Nephron (organoid): ENCODE results near the gene ATP6V0E2.
"Not testable (repeated sequence)": the region's sequence is repeated elsewhere in the genome, so short reads cannot be mapped to it uniquely, and the experiment has no call there.

Experiments used
- H3K27ac Mint-ChIP-seq, 3 experiments: 2 replicates each; pipeline ENCODE4 v1.8.0; 2020; ENCODE audit warnings: mixed read lengths in 3 of 3, mild to moderate bottlenecking in 2 of 3, moderate library complexity in 1 of 3
- H3K27me3 Mint-ChIP-seq: 2 replicates; pipeline ENCODE4 v1.8.0; 2021; ENCODE audit warnings: low read depth, mild to moderate bottlenecking, moderate library complexity, mixed read lengths
- H3K36me3 Mint-ChIP-seq: 2 replicates; pipeline ENCODE4 v1.8.0; 2020; ENCODE audit warnings: low read depth, mixed read lengths
- H3K4me1 Mint-ChIP-seq: 2 replicates; pipeline ENCODE4 v1.8.0; 2020; ENCODE audit warnings: mixed read lengths
- H3K4me3 Mint-ChIP-seq, 3 experiments: 2 replicates each; pipeline ENCODE4 v1.8.0; 2020; ENCODE audit warnings: mild to moderate bottlenecking in 3 of 3, mixed read lengths in 3 of 3, moderate library complexity in 2 of 3
- H3K9me3 Mint-ChIP-seq: 2 replicates; pipeline ENCODE4 v1.8.0; 2020; ENCODE audit warnings: mixed read lengths

The ATP6V0E2 gene

GRCh38 chr7:149907776-149908376 lies 34.1 kb downstream of the ATP6V0E2 start:
- H3K4me1 Mint-ChIP-seq, H3K27ac Mint-ChIP-seq, H3K36me3 Mint-ChIP-seq, H3K9me3 Mint-ChIP-seq, H3K4me3 Mint-ChIP-seq, H3K27me3 Mint-ChIP-seq: not testable (repeated sequence)

- H3K36me3 Mint-ChIP-seq, H3K9me3 Mint-ChIP-seq, H3K27ac Mint-ChIP-seq, H3K27me3 Mint-ChIP-seq, H3K4me1 Mint-ChIP-seq, H3K4me3 Mint-ChIP-seq: not testable (repeated sequence)
Observed at GRCh38 chr7:149910219-149910618, 36.5 kb downstream of the ATP6V0E2 start.

DNA sequence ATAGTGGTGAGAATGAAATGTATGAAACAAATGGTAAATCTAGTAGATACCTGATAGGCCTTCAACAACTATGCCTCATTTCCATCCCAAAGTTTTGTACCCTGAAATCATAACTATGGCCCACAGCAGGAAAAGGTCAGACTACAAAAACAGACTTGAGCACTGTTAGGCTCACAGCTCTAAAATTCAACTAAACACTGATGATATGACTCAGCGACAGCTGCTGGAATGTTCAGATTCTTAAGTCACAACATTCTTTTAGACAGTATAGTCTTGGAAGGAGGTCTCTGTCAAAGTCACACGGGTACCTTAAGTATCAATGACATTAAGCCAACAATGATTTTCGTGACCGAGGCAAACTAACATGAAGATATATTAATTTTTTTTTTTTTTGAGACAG lies 38.4 kb downstream of the ATP6V0E2 start:
- not testable (repeated sequence) for H3K27me3 Mint-ChIP-seq, H3K4me1 Mint-ChIP-seq, H3K4me3 Mint-ChIP-seq, H3K9me3 Mint-ChIP-seq, H3K27ac Mint-ChIP-seq, H3K36me3 Mint-ChIP-seq

DNA sequence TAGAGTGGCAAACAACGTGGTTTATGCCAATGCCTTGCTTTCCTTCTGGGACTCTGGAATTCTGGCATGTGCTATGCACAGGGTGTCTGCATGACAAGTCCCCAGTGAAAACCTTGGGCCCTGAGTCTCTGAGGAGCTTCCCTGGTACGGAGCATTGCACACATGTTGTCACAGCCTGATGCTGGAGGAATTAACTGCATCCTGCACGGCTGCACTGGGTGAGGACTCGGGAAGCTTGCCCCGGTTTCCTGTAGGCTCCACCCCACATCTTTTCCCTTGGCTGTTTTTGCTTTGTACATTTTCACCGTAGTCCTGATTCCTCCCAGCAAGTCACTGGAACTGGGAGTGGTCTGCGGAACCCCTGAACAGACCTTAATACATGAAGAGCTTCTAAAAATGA lies 52.6 kb downstream of the ATP6V0E2 start:
- H3K36me3 Mint-ChIP-seq, H3K27ac Mint-ChIP-seq, H3K9me3 Mint-ChIP-seq, H3K4me1 Mint-ChIP-seq, H3K4me3 Mint-ChIP-seq, H3K27me3 Mint-ChIP-seq: not testable (repeated sequence)
